ENCODE results near the gene SPON1.
"Not testable (repeated sequence)": the region's sequence is repeated elsewhere in the genome, so short reads cannot be mapped to it uniquely, and the experiment has no call there.

SPON1 gene

DNA sequence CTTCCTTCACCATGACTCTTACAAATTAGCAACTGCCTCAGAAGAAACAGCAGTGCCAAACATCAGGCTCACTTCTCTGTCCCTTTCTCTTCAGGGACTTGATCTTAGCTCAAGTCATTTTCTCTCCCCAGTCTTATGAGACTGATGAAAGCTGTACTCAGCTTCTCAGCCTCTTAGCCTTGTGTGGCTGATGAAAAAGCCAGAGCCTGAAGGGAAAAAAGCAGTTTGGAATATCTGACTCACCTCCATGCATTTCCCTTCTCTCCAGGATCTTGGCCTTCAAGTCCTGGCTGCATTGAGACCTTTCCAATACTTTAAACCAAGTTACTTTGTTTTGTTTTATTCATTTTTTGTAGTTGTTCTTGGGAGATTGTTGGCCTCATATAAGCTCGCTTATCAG lies 195.9 kb downstream of the SPON1 start:
- no peak overlapping the region for H3K27ac ChIP-seq
- no peak for DNase-seq (ENCODE audit: low read depth, low spot score)

DNA sequence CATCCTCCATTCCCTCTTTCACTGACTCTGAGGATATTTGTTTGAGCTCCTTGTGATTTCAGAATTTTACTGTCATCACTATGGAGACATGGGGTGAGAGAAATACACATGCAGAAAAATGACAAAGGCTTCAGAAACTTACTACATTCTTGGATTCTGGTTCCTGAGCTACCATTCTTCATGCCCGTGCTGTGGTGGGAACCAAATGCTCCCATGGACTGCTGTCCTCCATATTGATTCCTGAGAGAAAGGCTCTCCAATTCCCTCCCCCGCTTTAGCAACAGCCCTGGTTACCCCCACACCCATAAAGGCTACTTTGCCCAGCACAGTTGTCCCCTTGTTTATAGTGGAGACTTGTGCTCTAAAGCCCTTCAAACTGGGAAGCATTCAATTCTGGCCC lies 201.1 kb downstream of the SPON1 start:
- DNase-seq (ENCODE audit: low read depth, low spot score) = no peak
- no peak overlapping the region for H3K27ac ChIP-seq

DNA sequence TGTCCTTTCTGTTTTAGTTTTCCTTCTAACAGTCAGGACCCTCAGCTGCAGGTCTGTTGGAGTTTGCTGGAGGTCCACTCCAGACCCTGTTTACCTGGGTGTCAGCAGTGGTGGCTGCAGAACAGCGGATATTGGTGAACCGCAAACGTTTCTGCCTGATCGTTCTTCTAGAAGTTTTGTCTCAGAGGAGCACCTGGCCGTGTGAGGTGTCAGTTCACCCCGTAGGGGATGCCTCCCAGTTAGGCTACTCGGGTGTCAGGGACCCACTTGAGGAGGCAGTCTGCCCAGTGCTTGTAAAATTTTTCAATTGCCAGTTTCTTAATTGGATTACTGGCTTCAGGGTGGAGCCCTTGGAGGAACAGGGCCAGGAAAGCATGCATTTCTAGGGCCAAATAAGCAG lies 211.2 kb downstream of the SPON1 start:
- H3K27ac ChIP-seq; DNase-seq (ENCODE audit: low read depth, low spot score): not testable (repeated sequence)

DNA sequence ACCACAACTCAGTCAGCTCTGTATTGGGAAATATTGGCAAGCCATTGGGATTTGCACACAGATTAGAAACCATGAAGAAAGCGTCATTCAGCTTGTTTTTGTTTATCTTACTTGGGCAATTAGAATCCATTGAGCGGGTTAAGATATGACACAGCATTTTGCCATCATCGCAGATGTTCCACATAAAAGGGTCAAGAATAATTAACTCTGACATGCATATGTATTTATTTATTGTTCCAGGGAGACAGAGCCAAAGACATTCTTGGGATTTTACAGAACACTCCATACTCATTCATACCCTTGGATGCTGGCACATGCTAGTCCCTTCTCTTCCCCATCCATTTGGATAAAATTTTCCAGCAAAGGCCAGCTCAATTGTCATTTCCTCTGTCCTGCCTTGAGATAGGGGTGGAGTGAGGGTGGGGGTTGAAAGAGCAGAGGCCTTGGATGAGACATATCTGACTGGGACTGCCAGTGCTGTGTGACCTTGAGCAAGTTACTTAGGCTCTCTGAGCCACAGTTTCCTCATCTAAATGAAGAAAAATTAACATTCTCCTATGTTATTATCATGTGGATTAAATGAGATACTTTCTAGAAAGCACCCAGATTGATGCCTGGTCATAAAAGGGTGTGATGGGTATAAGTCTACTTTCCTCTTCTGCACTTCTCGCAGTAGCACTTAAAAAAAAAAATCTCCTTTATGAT lies 216.7 kb downstream of the SPON1 start:
- DNase-seq (ENCODE audit: low read depth, low spot score) = no peak
- no peak overlapping the region for H3K27ac ChIP-seq

DNA sequence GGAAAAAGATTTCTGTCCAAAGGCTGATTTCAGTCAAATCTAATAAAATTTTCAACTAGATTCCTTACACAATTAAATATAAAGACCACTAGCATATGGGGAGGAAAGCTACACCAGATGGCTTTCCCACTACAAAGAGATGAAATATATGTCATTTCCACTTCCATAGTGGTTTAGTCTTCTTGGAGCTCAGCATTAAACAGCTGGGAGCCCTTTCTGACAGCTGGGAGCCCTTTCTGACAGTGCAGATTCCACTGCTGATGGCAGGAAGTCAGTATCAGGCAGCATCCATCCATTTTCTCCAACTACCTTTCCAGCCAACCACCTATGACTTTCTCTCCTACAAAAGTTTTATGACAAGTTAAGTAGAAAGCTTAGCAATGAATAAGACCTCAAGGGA lies 218.6 kb downstream of the SPON1 start:
- H3K27ac ChIP-seq = no peak overlapping the region
- no peak for DNase-seq (ENCODE audit: low read depth, low spot score)

DNA sequence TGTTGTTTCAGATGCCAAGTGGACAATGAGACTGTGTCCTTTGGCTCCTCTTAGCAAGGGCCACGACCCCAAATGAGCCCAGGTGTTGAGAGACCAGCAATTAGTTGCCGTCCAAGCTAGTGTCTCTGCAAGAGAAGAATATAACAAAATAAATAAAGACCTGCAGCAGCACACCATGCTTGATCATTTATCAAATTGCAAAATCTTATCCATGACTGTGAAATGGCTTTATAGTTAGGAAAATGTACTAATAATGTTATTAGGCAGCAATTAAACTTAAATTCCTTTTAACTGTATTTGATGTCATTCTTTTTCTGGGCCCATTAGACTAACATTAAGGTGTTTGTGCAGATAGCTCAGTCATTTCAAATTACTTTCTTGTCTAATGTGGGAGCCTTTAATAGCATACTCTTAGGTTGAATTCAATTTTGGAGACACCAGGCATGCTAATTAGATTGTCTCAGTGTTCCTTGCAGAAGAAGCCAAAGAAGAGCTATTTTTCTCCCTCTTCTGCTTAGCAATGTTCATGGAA lies 220.4 kb downstream of the SPON1 start:
- no peak overlapping the region for H3K27ac ChIP-seq
- no peak for DNase-seq (ENCODE audit: low read depth, low spot score)

DNA sequence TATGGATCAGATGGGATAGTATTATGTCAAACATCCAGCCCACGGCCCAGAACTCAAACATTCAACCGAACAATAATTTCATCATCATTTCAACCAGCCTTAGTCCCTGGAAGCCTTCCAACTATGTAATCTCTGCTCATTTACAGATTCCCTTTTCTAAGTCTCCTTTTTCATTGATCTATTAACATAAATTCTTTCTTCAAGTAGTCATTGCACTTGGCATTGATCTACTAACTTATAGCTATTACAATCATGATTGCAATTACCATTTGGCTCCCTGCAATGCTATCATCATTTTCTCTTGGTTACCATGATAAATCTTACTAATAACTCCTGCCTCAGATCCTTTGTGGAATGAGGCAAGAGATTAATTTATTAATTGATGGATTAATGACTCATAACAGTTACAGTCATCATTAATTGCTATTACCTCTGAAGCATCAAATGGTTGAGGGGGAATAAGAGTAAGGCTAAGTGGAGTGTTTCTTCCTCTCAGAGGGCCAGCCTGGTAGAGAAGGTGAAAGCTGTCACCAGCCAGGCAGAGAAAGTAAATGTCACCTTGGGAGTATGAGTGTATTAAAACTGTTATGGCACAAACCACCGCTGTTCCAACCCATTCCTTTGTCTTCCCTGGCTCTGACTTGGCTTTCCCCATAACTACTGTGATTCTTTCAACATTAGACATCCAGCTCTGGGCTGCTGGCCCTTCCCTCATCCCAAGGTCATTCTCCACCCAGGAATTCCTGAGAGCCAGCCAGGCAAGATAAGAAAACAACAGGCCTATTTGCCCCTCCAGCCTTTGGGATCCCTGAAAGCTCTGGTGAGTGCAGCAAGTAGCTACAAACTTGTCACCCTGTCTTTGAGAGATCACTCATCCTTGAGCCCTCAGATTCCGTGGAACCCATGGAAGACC lies 221.8 kb downstream of the SPON1 start:
- DNase-seq (ENCODE audit: low read depth, low spot score) = no peak
- no peak overlapping the region for H3K27ac ChIP-seq

DNA sequence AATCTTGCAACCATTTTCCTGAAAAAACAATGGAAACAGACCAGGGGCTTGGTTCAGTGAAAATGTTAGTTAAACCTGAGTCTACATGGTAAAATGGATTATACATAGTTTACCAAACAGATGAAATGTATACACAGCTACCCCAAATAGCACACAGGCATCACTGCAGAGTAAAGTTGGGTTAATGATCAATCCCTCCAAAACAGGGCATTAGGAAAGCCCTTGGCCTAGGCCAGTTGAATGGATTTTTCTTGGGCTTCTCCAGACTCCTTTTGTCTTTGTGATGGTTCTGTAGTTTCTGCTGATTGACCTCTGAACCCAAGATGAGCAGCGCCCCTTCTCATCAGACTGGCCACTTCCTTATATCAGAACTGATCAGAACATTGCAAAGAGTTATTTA lies 222.9 kb downstream of the SPON1 start:
- DNase-seq (ENCODE audit: low read depth, low spot score) = no peak
- no peak overlapping the region for H3K27ac ChIP-seq

DNA sequence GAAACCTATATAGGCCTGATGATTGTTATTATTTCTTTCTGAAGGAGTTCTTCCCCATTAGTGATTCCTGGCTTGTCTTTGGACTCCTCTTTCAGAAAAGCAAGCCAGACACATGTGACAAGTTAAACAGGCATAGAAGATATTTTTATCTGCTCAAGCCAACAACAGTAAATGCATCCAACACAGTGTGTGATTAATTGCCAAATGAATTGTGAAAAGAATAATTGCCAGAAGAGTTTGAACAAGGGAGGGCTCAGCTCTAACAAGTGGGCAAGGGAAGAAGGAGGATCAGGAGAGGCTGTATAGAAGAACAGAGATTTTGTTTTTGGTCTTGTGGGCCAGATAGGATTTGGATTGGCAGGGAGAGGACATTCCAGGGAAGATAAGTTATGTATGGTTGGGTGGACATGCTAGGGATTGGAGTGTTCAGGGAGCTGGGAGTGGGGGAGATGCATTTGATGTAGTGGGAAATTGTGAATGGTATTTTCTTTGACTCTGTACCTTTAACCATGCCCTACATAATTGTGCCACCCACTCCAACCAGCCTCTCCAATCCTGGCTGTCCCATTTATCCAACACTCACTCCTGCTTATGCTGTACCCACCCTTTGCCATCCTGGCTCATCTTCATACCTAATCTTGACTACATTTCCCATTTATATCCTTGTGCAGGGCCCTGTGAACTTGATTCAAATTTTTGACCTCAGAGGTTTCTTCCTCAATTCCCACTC lies 223.7 kb downstream of the SPON1 start:
- DNase-seq (ENCODE audit: low read depth, low spot score) = no peak
- H3K27ac ChIP-seq = no peak overlapping the region

DNA sequence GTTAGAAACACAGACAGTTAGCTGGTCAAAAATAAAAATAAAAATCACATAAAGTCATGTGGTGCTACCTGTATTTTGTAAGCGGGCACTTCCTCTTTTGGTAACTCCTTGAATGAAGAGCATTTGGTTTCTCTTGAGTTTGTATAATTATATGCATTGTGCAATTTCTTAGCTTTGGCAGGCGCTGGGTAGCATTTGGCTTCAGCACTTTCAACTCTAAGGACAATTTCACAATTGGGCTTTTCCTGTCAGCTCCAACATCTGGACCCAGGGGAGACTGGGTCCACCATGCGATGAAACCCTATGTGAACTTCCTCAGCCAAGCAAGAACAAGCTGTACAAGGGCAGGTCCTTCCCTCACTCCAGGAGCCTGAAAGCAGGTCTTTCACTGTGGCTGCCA lies 227.4 kb downstream of the SPON1 start:
- H3K27ac ChIP-seq = no peak overlapping the region
- DNase-seq (ENCODE audit: low read depth, low spot score) = no peak

DNA sequence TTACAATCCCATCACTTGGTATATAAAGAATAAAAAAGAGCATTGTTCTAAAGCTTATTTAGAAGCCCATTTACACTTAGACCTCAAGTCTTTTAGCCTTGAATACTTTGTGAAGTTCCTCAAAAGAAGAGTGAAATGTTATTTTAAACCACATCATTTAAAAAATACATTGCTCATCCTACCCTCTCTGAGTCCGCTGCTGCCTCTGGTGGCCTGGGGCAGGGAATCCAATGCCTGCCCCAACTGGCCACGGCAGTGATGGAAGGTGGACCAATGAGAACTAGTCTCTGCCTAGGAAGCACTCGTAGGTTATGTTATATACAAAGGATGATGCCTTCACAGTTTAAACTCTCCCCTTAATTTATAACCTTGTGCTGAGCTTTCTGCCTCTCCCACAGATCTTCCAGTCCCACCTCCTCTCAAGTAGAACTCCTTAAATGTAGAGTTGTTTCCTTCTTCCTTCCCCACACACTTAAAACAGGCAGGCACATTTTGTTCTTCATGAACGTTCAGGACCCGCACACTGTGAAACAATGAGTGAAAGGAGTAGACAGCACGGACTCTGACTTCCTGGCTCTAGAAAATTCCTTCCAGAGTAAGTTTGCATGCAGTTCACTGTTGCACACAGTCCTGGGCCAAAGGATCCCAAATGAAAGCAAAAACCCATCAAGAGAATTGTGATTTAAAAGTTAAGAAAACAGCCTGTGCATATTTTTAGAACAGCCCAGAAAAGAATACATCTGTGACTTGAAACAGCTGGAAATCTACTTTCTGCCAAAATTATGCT lies 228.7 kb downstream of the SPON1 start:
- DNase-seq (ENCODE audit: low read depth, low spot score) = no peak

DNA sequence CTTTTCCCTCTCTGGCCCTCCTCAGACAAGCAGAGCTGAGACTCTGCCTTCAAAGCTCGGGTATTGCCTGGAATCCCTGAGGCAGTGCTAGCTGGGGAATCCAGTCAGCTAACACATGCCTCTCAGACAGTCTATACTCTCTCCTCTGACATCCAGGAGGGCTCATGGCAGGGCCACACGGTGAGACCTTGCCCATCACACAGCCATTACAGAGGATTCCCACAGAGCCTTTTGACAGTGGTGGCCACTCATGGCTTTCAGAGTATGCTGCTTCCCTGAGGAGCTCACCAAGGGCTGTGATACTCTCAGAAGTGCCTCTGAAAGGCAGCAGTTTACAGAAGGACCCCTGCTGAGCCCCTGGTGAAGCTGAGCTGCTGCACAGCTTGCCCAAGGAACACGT lies 231.1 kb downstream of the SPON1 start:
- H3K27ac ChIP-seq = no peak overlapping the region
- no peak for DNase-seq (ENCODE audit: low read depth, low spot score)

More for the DNA sequence above, 228.7 kb downstream of the SPON1 start:
- no peak overlapping the region for H3K27ac ChIP-seq

DNA sequence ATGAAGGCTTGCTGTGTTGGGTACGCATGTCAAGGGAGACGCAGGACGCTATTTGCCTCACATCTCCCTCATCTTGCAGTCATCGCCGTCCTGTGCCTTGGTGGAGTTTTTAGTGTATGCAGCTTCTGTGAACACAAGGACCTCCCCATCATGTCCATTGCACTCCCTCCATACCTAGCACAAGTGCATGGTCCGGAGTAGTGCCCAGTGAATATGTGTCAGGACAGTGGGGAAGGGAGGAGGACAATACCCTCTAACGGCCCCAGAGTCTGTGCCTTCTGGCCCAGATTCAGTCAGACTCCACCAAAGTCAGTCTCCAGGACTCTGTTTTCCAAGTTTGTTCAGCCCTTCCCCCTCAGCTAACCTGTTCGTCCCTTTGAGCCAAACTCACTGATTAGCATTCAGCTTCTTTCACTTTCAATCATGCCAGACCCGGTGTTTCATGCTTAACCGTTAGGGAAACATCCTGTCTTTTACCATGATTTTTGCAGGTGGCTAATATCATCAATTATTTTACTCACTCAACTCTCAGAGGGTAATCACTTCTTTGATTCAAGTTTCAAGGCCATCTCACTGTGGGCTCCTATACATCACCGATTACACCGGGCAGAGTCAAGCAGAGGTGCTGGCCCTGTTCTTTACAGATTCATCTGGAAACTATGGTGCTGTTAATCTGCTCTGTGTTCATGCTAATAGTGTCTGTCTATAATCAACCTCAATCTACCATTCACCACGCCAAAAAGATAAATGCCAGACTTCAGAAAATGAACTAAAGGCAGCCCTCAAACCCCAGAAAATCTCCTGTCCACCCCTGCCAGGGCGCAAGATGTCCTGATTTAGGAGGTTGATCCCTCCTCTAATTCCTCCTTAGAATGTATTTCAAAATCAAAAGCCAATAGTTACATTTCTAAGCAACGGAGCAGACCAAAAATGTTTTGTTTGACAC lies 240.0 kb downstream of the SPON1 start:
- no peak for DNase-seq (ENCODE audit: low read depth, low spot score)
- no peak overlapping the region for H3K27ac ChIP-seq

DNA sequence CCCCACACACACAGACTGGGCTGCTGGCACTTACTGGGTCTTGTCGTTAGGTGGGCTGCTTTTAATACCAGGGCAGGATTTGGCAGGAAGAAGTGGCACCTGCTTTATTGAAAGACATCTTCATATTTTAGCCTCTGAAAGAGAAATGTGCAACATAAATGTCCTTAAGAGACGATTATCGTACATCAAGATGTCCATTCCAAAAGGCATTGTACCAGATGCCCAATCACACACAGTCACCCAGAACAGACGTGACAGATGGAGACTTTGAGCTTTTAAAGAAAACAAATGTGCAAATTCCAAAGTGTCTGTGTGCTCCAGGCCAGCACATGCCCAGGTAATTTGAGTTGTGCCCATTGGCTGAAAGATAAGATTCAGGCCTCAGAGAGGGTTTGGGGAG lies 240.8 kb downstream of the SPON1 start:
- no peak overlapping the region for H3K27ac ChIP-seq
- DNase-seq (ENCODE audit: low read depth, low spot score) = no peak

DNA sequence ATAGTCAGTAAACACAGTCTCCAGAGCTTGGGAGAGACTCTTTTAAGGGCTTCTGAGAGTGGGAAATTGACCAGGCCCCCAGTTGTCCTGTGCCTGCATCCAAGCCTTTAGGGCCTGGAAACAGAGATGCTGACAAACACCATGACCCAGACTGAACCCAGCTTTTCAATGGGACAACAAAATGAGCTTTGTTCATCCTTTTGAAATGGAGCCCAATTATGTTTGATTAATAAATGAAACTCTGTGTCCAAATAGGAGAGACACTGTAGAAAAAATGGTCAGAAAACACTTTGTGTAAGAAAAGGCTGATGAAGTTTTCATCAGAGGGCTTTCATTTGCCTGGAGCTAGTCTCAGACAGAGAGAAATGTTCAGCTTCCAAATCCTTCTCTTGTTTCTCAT lies 250.5 kb downstream of the SPON1 start:
- no peak for DNase-seq (ENCODE audit: low read depth, low spot score)
- H3K27ac ChIP-seq = no peak overlapping the region

DNA sequence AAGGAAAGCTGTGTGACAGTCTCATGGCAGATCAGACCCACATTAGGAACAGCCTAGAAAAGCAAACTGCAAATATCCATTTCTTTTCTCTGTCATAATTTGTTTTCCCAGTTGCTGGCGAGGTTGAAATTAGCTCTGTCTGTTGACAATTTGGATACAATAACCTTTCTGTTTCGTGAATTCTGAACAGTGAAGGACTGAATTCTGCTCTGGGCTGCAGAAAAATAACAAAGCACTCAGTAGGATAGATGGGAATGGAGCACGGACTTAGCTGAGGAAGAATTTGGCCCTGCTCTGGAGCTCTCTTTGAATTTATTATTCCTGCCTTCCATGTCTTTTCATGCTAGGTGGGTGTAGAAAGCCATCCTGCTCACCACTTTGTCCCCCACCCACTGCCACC lies 256.2 kb downstream of the SPON1 start:
- no peak for DNase-seq (ENCODE audit: low read depth, low spot score)
- H3K27ac ChIP-seq = no peak overlapping the region

DNA sequence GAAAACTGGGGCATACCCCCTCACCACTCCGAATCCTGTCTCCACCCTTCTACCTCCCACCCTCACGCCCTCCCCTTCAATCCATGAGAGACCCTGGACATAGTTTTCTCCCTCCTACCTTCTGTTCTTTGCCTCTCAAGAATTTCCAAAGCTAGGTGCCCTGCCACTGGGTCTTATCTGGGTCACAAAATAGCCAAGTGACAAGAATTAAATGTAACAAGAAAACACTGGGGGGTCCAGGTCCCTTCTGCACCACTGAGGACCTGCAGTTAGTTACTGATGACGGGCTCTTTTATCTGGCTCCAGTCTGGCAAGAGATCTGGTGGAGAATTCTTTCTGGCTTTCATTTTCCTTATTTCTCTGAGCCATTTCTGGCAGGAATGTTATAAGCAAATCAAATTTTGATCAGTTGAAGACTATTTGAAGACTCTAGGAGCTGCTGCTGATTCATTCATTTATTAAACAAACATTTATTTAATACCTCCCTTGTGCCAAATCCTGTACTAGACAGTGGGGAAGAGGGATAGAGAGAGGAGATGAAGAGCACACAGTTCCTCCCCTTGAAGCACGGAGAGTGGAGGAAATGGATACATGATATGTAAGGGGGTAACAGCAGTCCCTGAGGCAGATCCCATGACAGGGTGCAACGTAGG lies 261.2 kb downstream of the SPON1 start:
- no peak overlapping the region for H3K27ac ChIP-seq
- no peak for DNase-seq (ENCODE audit: low read depth, low spot score)

DNA sequence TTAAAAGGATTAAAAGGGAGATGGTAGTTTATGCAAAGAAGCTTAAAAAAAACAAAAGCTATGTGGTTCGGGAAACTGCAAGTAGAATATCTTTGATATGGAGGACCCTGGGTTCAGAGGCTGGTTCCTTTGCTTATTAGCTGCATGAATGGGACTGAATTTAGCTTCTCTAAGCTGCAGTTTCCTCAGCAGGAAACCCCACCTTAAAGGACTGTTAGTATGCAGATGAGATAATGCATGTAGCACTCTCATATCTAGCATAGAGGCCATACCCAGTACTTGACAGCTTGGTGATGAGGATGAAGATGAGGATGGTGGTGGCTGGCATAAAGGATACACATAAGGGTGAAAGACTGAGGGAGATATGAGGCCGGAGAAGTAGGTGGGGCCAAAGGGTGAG lies 261.9 kb downstream of the SPON1 start:
- DNase-seq (ENCODE audit: low read depth, low spot score) = no peak
- no peak overlapping the region for H3K27ac ChIP-seq
